ENCODE data around the gene ANKRD65.
"Not testable (repeated sequence)": the region's sequence is repeated elsewhere in the genome, so short reads cannot be mapped to it uniquely, and the experiment has no call there.

The ANKRD65 gene

DNA sequence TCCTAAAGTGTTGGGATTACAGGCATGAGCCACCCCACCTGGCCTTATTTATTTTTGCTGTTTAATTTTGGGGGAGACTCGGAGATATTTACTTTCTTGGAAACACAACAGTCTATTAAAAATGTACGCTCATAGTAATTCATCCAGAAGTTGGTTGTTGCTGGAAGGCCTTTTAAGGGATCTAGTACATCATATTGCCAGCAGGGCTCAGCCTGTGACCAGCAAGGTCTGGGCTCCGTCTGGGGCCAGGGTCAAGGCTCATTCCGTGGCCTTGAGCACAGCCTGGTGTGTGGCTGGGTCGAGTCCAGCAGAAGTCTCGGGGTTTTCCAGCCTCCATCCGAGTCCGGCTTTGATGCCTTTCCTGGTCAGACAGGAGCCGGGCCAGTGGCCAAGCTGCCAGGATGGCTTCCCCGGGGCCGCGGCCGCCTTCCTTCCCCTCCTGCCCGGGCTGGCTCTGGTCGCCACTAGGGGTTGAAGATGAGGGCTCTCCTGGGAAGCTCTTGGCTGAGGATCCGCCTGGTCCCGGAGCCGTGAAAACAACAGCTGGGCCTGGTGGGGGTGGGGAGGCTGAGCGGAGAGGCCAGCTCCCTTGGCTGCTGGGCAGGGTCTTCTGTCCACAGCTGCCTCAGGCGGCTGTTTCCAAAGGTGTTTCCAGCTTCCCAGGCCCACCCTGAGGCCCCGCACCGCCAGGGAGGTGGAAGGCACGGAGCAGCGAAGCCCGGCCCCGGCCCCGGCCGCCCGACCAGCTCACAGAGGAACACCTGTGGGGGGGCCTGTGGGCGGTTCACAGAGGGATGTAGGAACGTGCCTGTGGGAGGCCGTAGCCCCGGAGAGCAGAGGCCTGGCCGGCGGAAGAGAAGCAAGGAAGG lies 9.3 kb upstream of the ANKRD65 start:
- H3K4me1 Mint-ChIP-seq (ENCODE audit: low read depth): peaks cover 20% of the 10 kb centered on the region
- no peak overlapping the region for H3K4me3 Mint-ChIP-seq
- intact Hi-C loops (cut with micrococcal nuclease): no loop called here
- no peak overlapping the region for H3K27ac Mint-ChIP-seq
- no peaks in the 10 kb centered on the region for H3K9me3 Mint-ChIP-seq
- H3K27me3 Mint-ChIP-seq: peaks cover 93% of the 10 kb centered on the region
- no peaks in the 10 kb centered on the region for H3K36me3 Mint-ChIP-seq (ENCODE audit: low read depth)

DNA sequence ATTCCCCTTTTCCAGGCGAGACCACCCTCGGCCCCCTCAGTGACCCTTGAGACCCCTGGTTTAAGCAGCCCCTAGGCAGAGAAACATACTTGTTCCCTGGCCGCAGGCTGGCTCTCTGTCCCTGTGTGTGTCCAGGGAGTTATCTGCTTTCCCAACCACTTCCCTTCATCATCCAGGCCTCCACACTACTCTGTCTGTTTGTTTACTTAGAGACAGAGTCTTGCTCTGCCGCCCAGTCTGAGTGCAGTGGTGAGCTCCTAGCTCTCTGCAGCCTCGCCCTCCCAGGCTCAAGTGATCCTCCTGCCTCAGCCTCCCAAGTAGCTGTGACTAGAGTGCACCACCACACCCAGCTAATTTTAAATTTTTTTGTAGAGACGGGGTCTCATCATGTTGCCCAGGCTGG lies 8.6 kb upstream of the ANKRD65 start:
- Mint-ChIP-seq H3K4me1 (ENCODE audit: low read depth) (peaks cover 14% of the 10 kb centered on the region), H3K36me3 (ENCODE audit: low read depth) (no peaks in the 10 kb centered on the region), H3K4me3 (no peak overlapping the region), H3K9me3 (no peaks in the 10 kb centered on the region), H3K27me3 (peaks cover 92% of the 10 kb centered on the region), H3K27ac (no peak overlapping the region)
- intact Hi-C loops (cut with micrococcal nuclease): no loop called here

DNA sequence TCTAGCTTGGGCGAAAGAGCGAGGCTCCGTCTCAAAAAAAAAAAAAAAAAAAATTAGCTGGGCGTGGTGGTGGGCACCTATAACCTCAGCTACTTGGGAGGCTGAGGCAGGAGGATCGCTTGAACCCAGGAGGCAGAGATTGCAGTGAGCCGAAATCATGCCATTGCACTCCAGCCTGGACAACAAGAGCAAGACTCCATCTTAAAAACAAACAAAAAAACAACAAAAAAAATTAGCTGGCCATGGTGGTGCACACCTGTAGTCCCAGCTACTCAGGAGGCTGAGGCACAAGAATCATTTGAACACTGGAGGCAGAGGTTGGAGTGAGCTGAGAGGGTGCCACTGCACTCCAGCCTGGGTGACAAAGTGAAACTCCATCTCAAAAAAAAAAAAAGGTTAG lies 7.9 kb upstream of the ANKRD65 start:
- H3K36me3 Mint-ChIP-seq (ENCODE audit: low read depth); intact Hi-C loops (cut with micrococcal nuclease); H3K4me1 Mint-ChIP-seq (ENCODE audit: low read depth); H3K4me3 Mint-ChIP-seq; H3K9me3 Mint-ChIP-seq; H3K27ac Mint-ChIP-seq: not testable (repeated sequence)
- peaks cover 87% of the 10 kb centered on the region for H3K27me3 Mint-ChIP-seq

GRCh38 chr1:1428174-1428573 lies 7.1 kb upstream of the ANKRD65 start:
- no peaks in the 10 kb centered on the region for H3K36me3 Mint-ChIP-seq (ENCODE audit: low read depth)
- intact Hi-C loops (cut with micrococcal nuclease): no loop called here
- H3K27ac Mint-ChIP-seq: no peak overlapping the region
- H3K4me3 Mint-ChIP-seq: no peak overlapping the region
- H3K27me3 Mint-ChIP-seq: peaks cover 79% of the 10 kb centered on the region
- no peaks in the 10 kb centered on the region for H3K9me3 Mint-ChIP-seq
- H3K4me1 Mint-ChIP-seq (ENCODE audit: low read depth): no peaks in the 10 kb centered on the region

GRCh38 chr1:1427820-1428148 lies 6.7 kb upstream of the ANKRD65 start:
- Mint-ChIP-seq H3K9me3 (no peaks in the 10 kb centered on the region), H3K27me3 (peaks cover 78% of the 10 kb centered on the region), H3K4me1 (ENCODE audit: low read depth) (no peaks in the 10 kb centered on the region), H3K27ac (no peak overlapping the region), H3K4me3 (no peak overlapping the region), H3K36me3 (ENCODE audit: low read depth) (no peaks in the 10 kb centered on the region)
- intact Hi-C loops (cut with micrococcal nuclease): no loop called here

DNA sequence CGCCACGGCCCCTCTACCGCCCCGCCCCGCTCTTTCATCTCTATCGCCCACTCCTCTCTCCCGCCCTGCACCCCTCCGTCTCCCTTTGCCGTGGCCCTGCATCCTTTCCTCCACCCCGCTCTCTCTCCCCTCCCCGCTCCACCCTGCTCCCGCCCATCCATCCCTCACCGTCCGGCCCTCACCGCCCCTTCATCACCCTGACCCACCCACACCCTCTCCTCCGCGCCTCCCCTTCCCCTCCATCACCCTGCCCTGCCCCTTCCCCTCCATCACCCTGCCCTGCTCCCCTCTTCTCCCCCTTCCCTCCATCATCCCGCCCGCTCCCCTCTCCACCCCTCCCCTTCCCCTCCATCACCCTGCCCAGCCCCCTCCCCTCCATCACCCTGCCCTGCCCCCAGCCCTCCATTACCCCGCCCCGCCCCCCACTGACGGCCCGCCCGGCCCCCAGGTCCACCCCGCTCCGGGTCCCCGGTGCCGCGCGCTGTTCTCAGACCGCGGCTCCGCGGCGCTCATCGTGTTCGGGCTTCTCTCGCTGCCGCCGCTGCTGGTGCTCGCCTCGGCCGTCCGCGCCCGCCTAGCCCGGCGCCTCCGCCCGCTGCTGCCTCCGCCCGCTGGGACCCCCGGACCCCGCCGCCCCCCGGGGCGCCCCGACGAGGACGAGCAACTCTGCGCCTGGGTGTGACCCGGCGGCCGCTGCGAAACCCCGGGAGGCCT lies 6.2 kb upstream of the ANKRD65 start:
- Mint-ChIP-seq H3K36me3 (ENCODE audit: low read depth) (no peaks in the 10 kb centered on the region), H3K27ac (no peak overlapping the region), H3K4me1 (ENCODE audit: low read depth) (no peaks in the 10 kb centered on the region), H3K9me3 (no peaks in the 10 kb centered on the region), H3K27me3 (peaks cover 78% of the 10 kb centered on the region), H3K4me3 (no peak overlapping the region)
- intact Hi-C loops (cut with micrococcal nuclease): no loop called here

GRCh38 chr1:1426496-1427105 lies 5.5 kb upstream of the ANKRD65 start:
- Mint-ChIP-seq H3K4me1 (ENCODE audit: low read depth) (no peaks in the 10 kb centered on the region), H3K27ac (no peak overlapping the region), H3K27me3 (peaks cover 78% of the 10 kb centered on the region), H3K36me3 (ENCODE audit: low read depth) (no peaks in the 10 kb centered on the region), H3K4me3 (no peak overlapping the region), H3K9me3 (no peaks in the 10 kb centered on the region)
- intact Hi-C loops (cut with micrococcal nuclease): no loop called here

- peaks cover under 1% of the 10 kb centered on the region for H3K4me1 Mint-ChIP-seq (ENCODE audit: low read depth)
- intact Hi-C loops (cut with micrococcal nuclease): no loop called here
- no peak overlapping the region for H3K27ac Mint-ChIP-seq
- no peak overlapping the region for H3K4me3 Mint-ChIP-seq
- H3K27me3 Mint-ChIP-seq: peaks cover 78% of the 10 kb centered on the region
- no peaks in the 10 kb centered on the region for H3K36me3 Mint-ChIP-seq (ENCODE audit: low read depth)
- no peaks in the 10 kb centered on the region for H3K9me3 Mint-ChIP-seq
Measured at GRCh38 chr1:1425753-1426495, 4.8 kb upstream of the ANKRD65 start.

DNA sequence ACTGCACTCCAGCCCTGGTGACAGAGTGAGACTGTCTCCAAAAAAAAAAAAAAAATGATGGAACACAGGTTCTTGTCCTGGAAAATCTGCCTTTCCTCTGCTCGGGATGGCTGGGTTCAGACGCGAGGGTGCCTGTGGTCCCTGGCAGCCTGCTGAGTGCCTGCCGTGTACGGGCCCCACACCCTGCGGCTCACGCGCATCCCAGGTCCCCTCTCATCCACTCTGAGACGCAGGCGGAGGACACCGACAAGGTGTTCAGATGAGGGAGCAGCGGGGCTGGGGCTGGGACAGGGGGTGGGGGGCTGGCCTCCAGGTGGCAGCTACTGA lies 4.3 kb upstream of the ANKRD65 start:
- Mint-ChIP-seq H3K4me3 (no peak overlapping the region), H3K36me3 (ENCODE audit: low read depth) (no peaks in the 10 kb centered on the region), H3K9me3 (no peaks in the 10 kb centered on the region), H3K27ac (no peak overlapping the region), H3K4me1 (ENCODE audit: low read depth) (peaks cover 5% of the 10 kb centered on the region), H3K27me3 (peaks cover 77% of the 10 kb centered on the region)
- intact Hi-C loops (cut with micrococcal nuclease): no loop called here

- Mint-ChIP-seq H3K4me1 (ENCODE audit: low read depth) (peaks cover 5% of the 10 kb centered on the region), H3K27ac (no peak overlapping the region), H3K36me3 (ENCODE audit: low read depth) (no peaks in the 10 kb centered on the region), H3K9me3 (no peaks in the 10 kb centered on the region), H3K4me3 (no peak overlapping the region), H3K27me3 (peaks cover 71% of the 10 kb centered on the region)
- intact Hi-C loops (cut with micrococcal nuclease): no loop called here
Measured at GRCh38 chr1:1424707-1425106, 3.6 kb upstream of the ANKRD65 start.

DNA sequence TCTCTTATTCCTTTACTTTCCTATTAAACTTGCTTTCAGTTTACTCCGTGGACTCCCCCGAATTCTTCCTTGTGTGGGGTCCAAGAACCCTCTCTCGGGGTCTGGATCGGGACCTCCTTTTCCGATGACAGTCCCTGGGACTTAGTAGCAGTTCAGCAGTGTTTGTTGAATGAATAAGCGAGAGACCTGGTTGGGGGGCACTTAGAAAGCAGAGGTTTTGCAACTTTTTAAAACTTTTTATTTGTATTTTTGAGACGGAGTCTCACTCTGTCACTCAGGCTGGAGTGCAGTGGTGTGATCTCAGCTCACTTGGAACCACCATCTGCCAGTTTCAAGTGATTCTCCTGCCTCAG lies 2.1 kb upstream of the ANKRD65 start:
- no peaks in the 10 kb centered on the region for H3K9me3 Mint-ChIP-seq
- no peaks in the 10 kb centered on the region for H3K36me3 Mint-ChIP-seq (ENCODE audit: low read depth)
- intact Hi-C loops (cut with micrococcal nuclease): no loop called here
- H3K4me1 Mint-ChIP-seq (ENCODE audit: low read depth): peaks cover 5% of the 10 kb centered on the region
- no peak overlapping the region for H3K4me3 Mint-ChIP-seq
- H3K27me3 Mint-ChIP-seq: peaks cover 66% of the 10 kb centered on the region
- H3K27ac Mint-ChIP-seq: no peak overlapping the region

GRCh38 chr1:1422465-1423244 lies 1.6 kb upstream of the ANKRD65 start:
- Mint-ChIP-seq H3K27me3 (peaks cover 66% of the 10 kb centered on the region), H3K36me3 (ENCODE audit: low read depth) (no peaks in the 10 kb centered on the region), H3K27ac (no peak overlapping the region), H3K9me3 (no peaks in the 10 kb centered on the region), H3K4me1 (ENCODE audit: low read depth) (peaks cover 5% of the 10 kb centered on the region), H3K4me3 (no peak overlapping the region)
- intact Hi-C loops (cut with micrococcal nuclease): no loop called here

- Mint-ChIP-seq H3K4me1 (ENCODE audit: low read depth) (peaks cover 5% of the 10 kb centered on the region), H3K9me3 (no peaks in the 10 kb centered on the region), H3K27me3 (peaks cover 63% of the 10 kb centered on the region), H3K36me3 (ENCODE audit: low read depth) (no peaks in the 10 kb centered on the region), H3K4me3 (no peak overlapping the region), H3K27ac (no peak overlapping the region)
- intact Hi-C loops (cut with micrococcal nuclease): no loop called here
Measured at GRCh38 chr1:1421907-1422464, 910 bp upstream of the ANKRD65 start.

Measured in dendritic cell treated with granulocyte-macrophage colony-stimulating factor and Interleukin-4, amounts not matched to agents 40 ng/mL and 50 ng/mL, for 4 days (primary cell).